ENCODE data around the gene CAMK2G.

GRCh38 chr10:73816917-73817729 lies 57.2 kb downstream of the CAMK2G start:
- TF ChIP-seq POLR2AphosphoS5 (IDR thresholded peaks at IDR 0.05; ENCODE audit: low read depth, low read length) (no peak), CTCF (IDR thresholded peaks at IDR 0.05) (no peak), REST (IDR thresholded peaks at IDR 0.05; ENCODE audit: insufficient read depth in 1 of 2, low read depth in 2 of 2, low read length in 1 of 2) (no peak), TCF7L2 (IDR thresholded peaks at IDR 0.05; ENCODE audit: low read depth, low read length) (no peak), SIN3A (IDR thresholded peaks at IDR 0.05; ENCODE audit: borderline replicate concordance, insufficient read depth, low read depth, low read length) (no peak)

Data from Panc1 (cell line).